Upper lobe of left lung (tissue), 4 donors: ENCODE data around the gene VPS13D.

Source experiments
- CTCF ChIP-seq, 6 experiments: fragments of 450-650 bp in 4 of 6; fragments of 200-600 bp in 2 of 6; sonication (generic) in 2 of 6; IDR thresholded peaks; one replicate each; pipeline ENCODE4 v1.5.1; 2016 to 2019; ENCODE audit warnings: antibody characterized with exemption in 6 of 6
- EP300 ChIP-seq, 4 donors: sonication (generic); formaldehyde crosslinking; IDR thresholded peaks; one replicate each; pipeline ENCODE4 v1.5.1; 2017; ENCODE audit warnings: antibody characterized with exemption in 4 of 4, control low read depth in 2 of 4

- TF ChIP-seq CTCF (IDR thresholded peaks at IDR 0.05) (no peak), EP300 (IDR thresholded peaks at IDR 0.05) (no peak)
Measured at GRCh38 chr1:12249748-12250147, 19.9 kb downstream of the VPS13D start.
